ENCODE results near the gene SERPING1. TPM values are rescaled to one million over a fixed set of nuclear protein-coding genes. Genes with fewer than 3 reads are reported as not detected.

Gene SERPING1
- total and polyA plus RNA-seq, 8 donors: 172 to 329 (median 196) TPM

DNA sequence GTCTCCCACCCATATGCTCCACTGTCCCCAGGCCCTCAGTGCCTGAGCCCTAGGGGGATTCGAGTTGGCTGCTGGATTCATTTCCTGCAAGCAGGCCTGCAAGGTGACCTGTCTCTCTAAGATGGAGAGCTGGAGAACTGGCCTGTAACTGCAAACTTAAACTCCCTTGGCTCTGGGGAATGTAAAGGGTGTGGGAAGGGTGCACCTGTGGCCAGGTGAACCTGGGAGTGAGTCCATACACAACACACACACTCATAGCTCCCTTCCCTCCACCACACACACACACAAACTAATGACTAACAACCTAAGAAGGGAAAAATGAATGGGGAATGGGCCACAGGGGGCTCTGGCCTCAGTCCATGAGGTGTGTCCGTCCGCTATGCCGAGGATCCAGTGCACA is 45.5 kb upstream of the SERPING1 start:
- H3K36me3 ChIP-seq: peaks cover 0 to 100% of the 10 kb centered on the region in 2 donors
- no peak overlapping the region for H3K27ac ChIP-seq
- intact Hi-C loops (cut with DNase I): no loop called here
- peaks cover 0 to 5% of the 10 kb centered on the region in 2 donors for H3K4me1 ChIP-seq
- DNase-seq: no peak
- no peak overlapping the region for H3K4me3 ChIP-seq
- no peaks in the 10 kb centered on the region for H3K27me3 ChIP-seq
- TF ChIP-seq, protein P1, sequence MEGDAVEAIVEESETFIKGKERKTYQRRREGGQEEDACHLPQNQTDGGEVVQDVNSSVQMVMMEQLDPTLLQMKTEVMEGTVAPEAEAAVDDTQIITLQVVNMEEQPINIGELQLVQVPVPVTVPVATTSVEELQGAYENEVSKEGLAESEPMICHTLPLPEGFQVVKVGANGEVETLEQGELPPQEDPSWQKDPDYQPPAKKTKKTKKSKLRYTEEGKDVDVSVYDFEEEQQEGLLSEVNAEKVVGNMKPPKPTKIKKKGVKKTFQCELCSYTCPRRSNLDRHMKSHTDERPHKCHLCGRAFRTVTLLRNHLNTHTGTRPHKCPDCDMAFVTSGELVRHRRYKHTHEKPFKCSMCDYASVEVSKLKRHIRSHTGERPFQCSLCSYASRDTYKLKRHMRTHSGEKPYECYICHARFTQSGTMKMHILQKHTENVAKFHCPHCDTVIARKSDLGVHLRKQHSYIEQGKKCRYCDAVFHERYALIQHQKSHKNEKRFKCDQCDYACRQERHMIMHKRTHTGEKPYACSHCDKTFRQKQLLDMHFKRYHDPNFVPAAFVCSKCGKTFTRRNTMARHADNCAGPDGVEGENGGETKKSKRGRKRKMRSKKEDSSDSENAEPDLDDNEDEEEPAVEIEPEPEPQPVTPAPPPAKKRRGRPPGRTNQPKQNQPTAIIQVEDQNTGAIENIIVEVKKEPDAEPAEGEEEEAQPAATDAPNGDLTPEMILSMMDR (IDR thresholded peaks at IDR 0.05): no peak
- no peak for ATAC-seq
- no peaks in the 10 kb centered on the region for H3K9me3 ChIP-seq

DNA sequence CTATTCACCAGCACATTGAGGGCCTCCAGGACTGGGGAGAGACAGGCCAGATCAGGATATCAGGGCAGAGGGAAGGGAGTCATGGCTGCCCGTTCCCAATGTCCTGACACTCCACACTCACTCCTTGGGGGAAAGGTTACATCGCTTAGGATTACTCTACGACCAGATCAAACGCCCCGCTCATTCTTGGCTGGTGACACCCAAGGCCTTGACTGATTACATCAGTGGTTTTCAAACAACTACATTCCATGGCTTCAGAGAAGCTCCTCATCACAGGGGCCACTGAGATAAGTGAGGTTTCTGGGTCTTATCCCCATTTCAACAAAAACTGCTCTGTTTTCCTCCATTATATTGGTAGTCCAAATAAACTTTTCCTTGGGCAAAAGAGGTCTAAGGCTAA is 45.0 kb upstream of the SERPING1 start:
- intact Hi-C loops (cut with DNase I): no loop called here
- DNase-seq (no peak), ATAC-seq (no peak)
- Histone ChIP-seq H3K4me3 (no peak overlapping the region), H3K27me3 (no peaks in the 10 kb centered on the region), H3K27ac (no peak overlapping the region), H3K9me3 (no peaks in the 10 kb centered on the region), H3K4me1 (peaks cover 0 to 3% of the 10 kb centered on the region in 2 donors), H3K36me3 (peaks cover 0 to 100% of the 10 kb centered on the region in 2 donors)
- TF ChIP-seq, protein P1 (IDR thresholded peaks at IDR 0.05): no peak

DNA sequence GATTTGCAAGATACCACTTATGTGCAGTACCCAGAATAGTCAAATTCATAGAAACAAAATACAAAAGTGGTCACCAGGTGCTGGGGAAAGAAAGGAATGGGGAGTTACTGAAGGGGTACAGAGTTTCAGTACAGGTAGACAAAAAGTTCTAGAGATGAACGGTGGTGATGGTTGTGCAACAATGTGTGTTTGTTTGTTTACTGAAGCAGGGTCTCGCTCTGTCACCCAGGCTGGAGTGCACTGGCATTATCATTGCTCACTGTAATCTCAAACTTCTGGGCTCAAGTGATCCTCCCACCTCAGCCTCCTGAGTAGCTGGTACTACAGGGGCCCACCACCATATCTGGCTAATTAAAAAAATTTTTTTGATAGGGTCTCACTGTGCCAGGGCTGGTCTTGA is 42.1 kb upstream of the SERPING1 start:
- H3K4me3 ChIP-seq: no peak overlapping the region
- no peaks in the 10 kb centered on the region for H3K9me3 ChIP-seq
- H3K27ac ChIP-seq: no peak overlapping the region
- no peaks in the 10 kb centered on the region for H3K27me3 ChIP-seq
- peaks cover 0 to 100% of the 10 kb centered on the region in 2 donors for H3K36me3 ChIP-seq
- intact Hi-C loops (cut with DNase I): no loop called here
- TF ChIP-seq, protein P1 (IDR thresholded peaks at IDR 0.05): no peak
- ATAC-seq (no peak), DNase-seq (no peak)
- no peaks in the 10 kb centered on the region for H3K4me1 ChIP-seq

DNA sequence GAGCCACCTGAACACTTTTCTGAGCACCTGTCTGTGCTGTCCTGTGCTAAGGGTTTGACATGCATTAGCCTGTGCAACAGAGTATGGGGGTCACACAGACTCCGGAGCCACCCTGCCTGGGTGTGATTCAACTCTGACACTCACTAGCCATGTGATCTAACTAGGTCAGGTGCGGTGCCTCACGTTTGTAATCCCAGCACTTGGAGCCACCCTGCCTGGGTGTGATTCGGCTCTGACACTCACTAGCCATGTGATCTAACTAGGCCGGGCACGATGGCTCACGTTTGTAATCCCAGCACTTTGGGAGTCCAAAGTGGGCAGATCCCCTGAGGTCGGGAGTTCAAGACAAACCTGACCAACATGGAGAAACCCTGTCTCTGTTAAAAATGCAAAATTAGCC is 41.4 kb upstream of the SERPING1 start:
- H3K9me3 ChIP-seq: no peaks in the 10 kb centered on the region
- TF ChIP-seq, protein P1 (IDR thresholded peaks at IDR 0.05): no peak
- ATAC-seq: no peak
- intact Hi-C loops (cut with DNase I): no loop called here
- H3K27ac ChIP-seq: no peak overlapping the region
- DNase-seq: no peak
- peaks cover 0 to 94% of the 10 kb centered on the region in 2 donors for H3K36me3 ChIP-seq
- no peaks in the 10 kb centered on the region for H3K27me3 ChIP-seq
- H3K4me1 ChIP-seq: peaks cover 0 to 3% of the 10 kb centered on the region in 2 donors
- no peak overlapping the region for H3K4me3 ChIP-seq

DNA sequence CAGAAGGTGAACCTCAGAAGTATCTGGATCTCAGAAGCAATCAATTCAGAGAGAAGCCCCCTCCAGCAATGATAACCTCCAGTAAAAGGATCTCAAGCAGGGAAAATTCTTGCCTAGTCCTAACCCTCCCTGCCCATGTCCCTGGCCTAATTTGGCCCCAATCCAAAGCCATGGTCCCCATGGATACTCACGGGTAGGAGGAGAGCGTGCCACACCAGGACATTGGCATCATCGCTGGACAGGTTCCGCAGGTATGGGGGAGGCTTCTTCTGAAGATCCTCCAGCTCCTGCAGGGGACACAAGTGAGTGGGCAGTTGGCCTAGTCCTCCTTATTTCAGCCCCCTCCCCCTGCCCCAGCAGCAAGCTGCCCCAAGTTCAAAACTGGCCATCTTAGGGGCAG is 37.3 kb upstream of the SERPING1 start:
- TF ChIP-seq, protein P1 (IDR thresholded peaks at IDR 0.05): no peak
- no peak for ATAC-seq
- H3K4me1 ChIP-seq: peaks cover under 1 to 34% of the 10 kb centered on the region in 2 donors
- no peak for DNase-seq
- H3K27me3 ChIP-seq: no peaks in the 10 kb centered on the region
- no peaks in the 10 kb centered on the region for H3K9me3 ChIP-seq
- intact Hi-C loops (cut with DNase I): no loop called here
- no peak overlapping the region for H3K4me3 ChIP-seq
- peaks cover 0 to 59% of the 10 kb centered on the region in 2 donors for H3K36me3 ChIP-seq
- no peak overlapping the region for H3K27ac ChIP-seq

Measured in left lung (tissue), 10 donors.